T-helper 2 cell treated with Interferon-gamma antibody and Interleukin-4, amounts not matched to agents 5 μg/mL and 100 μg/mL, for 36 hours (primary cell): ENCODE results near the gene NKAIN2.

ENCODE experiments used
- DNase-seq: peaks from one replicate; pipeline ENCODE4 v3.0.0; 2021; ENCODE audit warnings: low spot score
- H3K27ac Mint-ChIP-seq: one replicate; pipeline ENCODE4 v1.8.0; 2021; ENCODE audit warnings: mild to moderate bottlenecking, mixed read lengths
- H3K27me3 Mint-ChIP-seq: one replicate; pipeline ENCODE4 v1.8.0; 2021; ENCODE audit warnings: low read depth, mixed read lengths
- H3K36me3 Mint-ChIP-seq: one replicate; pipeline ENCODE4 v1.8.0; 2021; ENCODE audit warnings: low read depth, mixed read lengths
- H3K4me1 Mint-ChIP-seq: one replicate; pipeline ENCODE4 v1.8.0; 2021; ENCODE audit warnings: low read depth, mixed read lengths
- H3K4me3 Mint-ChIP-seq: one replicate; pipeline ENCODE4 v1.8.0; 2022; ENCODE audit warnings: mild to moderate bottlenecking, moderate library complexity, mixed read lengths
- H3K9me3 Mint-ChIP-seq: one replicate; pipeline ENCODE4 v1.8.0; 2021; ENCODE audit warnings: mixed read lengths

NKAIN2 gene

DNA sequence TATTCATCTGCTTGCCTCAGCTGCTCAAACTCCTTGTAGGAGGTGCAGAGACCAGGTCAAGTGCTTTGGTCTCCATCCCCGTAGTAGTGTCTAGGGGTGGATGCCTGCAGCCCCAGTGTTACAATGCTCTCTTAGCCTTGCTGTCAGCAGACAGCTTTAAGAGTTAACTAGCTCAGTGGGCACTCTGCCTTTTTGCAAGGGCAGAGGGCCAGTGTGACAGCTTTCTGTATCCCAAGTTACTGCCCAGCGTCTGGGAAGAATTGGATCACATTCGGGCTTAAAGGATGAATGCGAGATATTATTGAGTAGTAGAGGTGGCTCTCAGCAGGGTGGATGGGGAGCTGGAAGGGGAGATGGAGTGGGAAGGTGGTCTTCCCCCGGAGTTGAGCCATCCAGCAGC lies 818.7 kb downstream of the NKAIN2 start:
- Mint-ChIP-seq H3K36me3 (no peaks in the 10 kb centered on the region), H3K9me3 (no peaks in the 10 kb centered on the region), H3K4me3 (no peak overlapping the region), H3K27me3 (no peaks in the 10 kb centered on the region), H3K27ac (no peak overlapping the region), H3K4me1 (no peaks in the 10 kb centered on the region)
- no peak for DNase-seq

DNA sequence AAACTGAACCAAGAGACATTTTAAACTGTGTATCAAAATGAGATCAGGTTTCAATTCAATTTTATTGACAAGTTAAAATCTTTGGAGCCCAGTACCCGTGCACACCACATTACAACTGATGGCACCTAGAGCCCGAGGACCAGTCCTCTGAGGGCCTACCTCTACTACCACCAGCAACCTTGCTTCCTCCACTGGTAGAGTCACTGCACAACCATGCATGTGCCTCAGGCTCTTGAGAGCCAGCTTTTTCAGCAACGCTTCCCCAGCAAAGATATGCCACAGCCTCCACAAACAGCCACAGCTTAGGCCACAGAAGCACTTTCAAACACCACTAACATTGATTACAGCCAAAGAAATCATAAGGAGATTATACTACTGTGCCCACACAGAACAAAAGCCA lies 830.0 kb downstream of the NKAIN2 start:
- Mint-ChIP-seq H3K27ac (no peak overlapping the region), H3K4me1 (no peaks in the 10 kb centered on the region), H3K27me3 (no peaks in the 10 kb centered on the region), H3K9me3 (no peaks in the 10 kb centered on the region), H3K4me3 (no peak overlapping the region), H3K36me3 (no peaks in the 10 kb centered on the region)
- no peak for DNase-seq

DNA sequence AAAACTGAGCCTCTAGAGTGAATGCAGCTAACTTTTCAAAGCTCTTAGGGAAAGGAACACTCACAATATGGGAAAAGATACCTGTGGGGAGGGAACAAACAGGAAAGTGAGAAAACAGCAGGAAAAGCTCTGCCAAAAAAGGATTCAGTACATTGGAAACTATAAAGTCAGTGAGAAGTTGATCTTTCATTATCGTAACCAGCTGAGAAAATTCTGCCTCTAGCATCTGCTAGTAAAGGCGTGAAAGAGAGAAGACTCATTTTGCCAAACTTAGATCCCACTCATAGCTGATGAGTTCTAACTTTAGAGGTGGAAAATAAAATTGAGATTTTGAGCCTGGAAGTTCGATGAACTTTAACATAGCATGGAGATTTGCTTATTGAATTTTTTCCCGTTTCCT lies 836.8 kb downstream of the NKAIN2 start:
- no peaks in the 10 kb centered on the region for H3K36me3 Mint-ChIP-seq
- no peaks in the 10 kb centered on the region for H3K27me3 Mint-ChIP-seq
- H3K9me3 Mint-ChIP-seq: no peaks in the 10 kb centered on the region
- no peak for DNase-seq
- no peak overlapping the region for H3K4me3 Mint-ChIP-seq
- H3K4me1 Mint-ChIP-seq: no peaks in the 10 kb centered on the region
- H3K27ac Mint-ChIP-seq: no peak overlapping the region

DNA sequence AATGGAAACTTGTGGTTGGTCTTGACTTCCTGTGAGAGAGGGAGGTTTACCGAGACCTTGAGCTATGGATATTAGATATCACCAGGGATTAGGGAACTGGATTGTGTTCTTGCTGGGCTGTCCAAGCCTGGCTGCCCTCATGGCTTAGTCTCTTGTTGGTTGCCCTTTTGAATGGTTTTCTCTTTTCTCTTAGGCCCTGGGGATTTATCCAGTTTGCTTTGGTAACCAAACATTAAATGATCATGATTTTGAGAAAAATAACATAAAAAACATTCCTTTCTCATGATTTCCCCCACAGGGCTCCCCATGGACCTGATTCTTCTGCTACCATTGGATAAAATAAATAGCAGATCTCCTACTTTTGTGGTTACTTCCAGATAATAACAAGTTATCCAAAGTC lies 852.2 kb downstream of the NKAIN2 start:
- H3K9me3 Mint-ChIP-seq: no peaks in the 10 kb centered on the region
- H3K36me3 Mint-ChIP-seq: no peaks in the 10 kb centered on the region
- H3K4me3 Mint-ChIP-seq: no peak overlapping the region
- H3K4me1 Mint-ChIP-seq: no peaks in the 10 kb centered on the region
- H3K27me3 Mint-ChIP-seq: no peaks in the 10 kb centered on the region
- no peak overlapping the region for H3K27ac Mint-ChIP-seq
- DNase-seq: no peak

DNA sequence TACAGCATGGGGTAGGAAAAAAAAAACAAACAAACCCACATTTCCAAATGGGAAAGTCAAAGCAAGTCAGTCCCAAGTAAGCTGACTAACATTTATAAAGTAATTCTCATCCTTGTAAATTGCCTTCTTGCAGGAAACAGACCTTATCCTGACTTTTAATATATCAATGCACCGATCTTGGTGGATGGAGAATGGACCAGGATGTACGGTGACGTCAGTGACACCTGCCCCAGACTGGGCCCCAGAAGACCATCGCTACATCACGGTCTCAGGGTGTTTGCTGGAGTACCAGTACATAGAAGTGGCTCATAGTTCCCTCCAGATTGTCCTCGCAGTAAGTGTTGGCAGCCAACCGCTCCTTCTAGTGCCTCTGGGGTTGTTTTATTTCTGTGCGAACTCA lies 854.4 kb downstream of the NKAIN2 start:
- no peak overlapping the region for H3K4me3 Mint-ChIP-seq
- H3K9me3 Mint-ChIP-seq: no peaks in the 10 kb centered on the region
- no peak for DNase-seq
- no peak overlapping the region for H3K27ac Mint-ChIP-seq
- H3K36me3 Mint-ChIP-seq: no peaks in the 10 kb centered on the region
- no peaks in the 10 kb centered on the region for H3K4me1 Mint-ChIP-seq
- H3K27me3 Mint-ChIP-seq: no peaks in the 10 kb centered on the region

DNA sequence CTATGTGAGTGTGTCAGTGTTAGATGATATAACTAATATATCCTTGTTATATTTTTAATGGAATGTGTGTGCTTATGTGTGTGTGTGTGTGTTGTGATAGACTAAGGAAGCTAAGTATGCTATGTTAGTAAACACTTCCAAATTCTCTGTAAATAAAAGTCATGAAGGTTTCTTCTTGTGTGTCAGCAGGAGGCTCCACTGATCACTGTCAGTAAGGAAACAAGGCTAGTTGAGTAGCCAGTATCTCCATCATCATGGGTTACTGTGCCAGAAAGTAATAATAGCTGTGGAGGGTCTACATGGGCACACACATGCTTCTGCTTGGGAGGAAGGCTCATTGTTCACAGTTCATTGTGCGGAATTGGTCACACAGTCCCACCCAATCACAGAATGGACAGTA lies 855.8 kb downstream of the NKAIN2 start:
- Mint-ChIP-seq H3K27me3 (no peaks in the 10 kb centered on the region), H3K36me3 (no peaks in the 10 kb centered on the region), H3K27ac (no peak overlapping the region), H3K9me3 (no peaks in the 10 kb centered on the region), H3K4me1 (no peaks in the 10 kb centered on the region), H3K4me3 (no peak overlapping the region)
- no peak for DNase-seq

DNA sequence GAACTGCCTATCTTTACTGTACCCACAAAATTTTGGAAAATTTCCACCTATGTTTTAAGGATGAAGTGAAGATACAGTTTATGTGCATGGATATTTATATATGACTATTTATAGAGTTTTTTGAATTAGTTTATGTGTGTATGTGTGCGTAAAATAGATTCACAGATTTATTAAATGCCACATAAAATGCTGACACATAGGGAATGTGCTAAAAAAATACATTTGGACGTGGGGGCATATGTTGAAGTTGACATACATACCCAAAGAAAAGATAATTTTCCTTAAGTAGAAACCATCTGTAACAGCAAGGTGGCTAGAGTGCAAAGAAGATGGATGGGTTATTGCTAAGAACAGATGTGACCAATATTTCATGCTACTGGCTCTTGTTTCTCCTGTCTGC lies 856.5 kb downstream of the NKAIN2 start:
- H3K36me3 Mint-ChIP-seq: no peaks in the 10 kb centered on the region
- DNase-seq: no peak
- no peaks in the 10 kb centered on the region for H3K4me1 Mint-ChIP-seq
- H3K27me3 Mint-ChIP-seq: no peaks in the 10 kb centered on the region
- H3K4me3 Mint-ChIP-seq: no peak overlapping the region
- H3K9me3 Mint-ChIP-seq: no peaks in the 10 kb centered on the region
- no peak overlapping the region for H3K27ac Mint-ChIP-seq

DNA sequence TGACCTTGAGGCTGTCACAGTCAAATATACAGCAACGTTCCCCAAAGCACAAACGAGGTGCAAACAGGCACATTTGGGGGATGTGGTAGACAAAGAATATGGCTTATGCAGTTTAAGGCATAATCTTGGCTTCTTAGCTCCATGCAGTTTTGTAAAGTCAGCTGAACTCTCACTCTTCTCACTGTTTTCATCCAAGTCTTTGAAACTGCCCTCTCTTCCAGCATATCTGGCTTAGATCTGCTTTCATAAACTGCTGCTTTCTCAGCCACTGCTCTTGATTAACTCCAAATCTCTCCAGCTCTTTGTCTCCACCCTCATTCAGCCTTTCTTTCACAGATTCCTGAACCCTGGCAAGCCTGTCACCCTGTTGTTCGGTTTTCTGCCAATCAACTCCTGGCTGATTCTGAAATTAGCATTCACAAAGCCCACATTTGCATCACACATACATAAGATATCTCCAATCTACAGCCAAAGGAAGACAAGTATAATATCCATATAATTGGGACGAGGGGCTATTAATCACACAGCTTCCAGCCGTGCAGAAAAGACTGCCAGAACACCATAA lies 857.5 kb downstream of the NKAIN2 start:
- H3K9me3 Mint-ChIP-seq: no peaks in the 10 kb centered on the region
- no peaks in the 10 kb centered on the region for H3K4me1 Mint-ChIP-seq
- no peaks in the 10 kb centered on the region for H3K36me3 Mint-ChIP-seq
- no peak overlapping the region for H3K27ac Mint-ChIP-seq
- H3K27me3 Mint-ChIP-seq: no peaks in the 10 kb centered on the region
- DNase-seq: no peak
- H3K4me3 Mint-ChIP-seq: no peak overlapping the region

DNA sequence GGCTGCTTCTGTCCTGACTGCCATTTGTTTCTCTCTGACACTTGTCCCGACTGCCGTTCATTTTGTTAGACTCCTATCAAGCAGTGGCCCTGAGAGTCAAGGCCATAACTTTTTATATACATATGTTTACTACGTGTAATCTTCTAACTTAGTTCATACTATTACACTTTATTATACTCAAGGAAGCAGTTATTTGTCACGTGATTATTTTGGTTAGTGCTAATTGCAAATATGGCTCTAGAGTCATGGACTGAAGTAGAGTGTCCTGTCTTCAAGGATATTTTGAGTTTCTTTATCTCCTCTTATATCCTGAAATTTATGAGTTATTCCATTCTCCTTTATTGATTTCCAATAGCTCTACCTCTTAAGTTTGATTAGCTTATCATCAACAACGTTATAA lies 864.4 kb downstream of the NKAIN2 start:
- H3K9me3 Mint-ChIP-seq: peaks cover 6% of the 10 kb centered on the region
- no peak overlapping the region for H3K4me3 Mint-ChIP-seq
- no peaks in the 10 kb centered on the region for H3K36me3 Mint-ChIP-seq
- no peaks in the 10 kb centered on the region for H3K27me3 Mint-ChIP-seq
- no peak for DNase-seq
- no peaks in the 10 kb centered on the region for H3K4me1 Mint-ChIP-seq
- no peak overlapping the region for H3K27ac Mint-ChIP-seq

DNA sequence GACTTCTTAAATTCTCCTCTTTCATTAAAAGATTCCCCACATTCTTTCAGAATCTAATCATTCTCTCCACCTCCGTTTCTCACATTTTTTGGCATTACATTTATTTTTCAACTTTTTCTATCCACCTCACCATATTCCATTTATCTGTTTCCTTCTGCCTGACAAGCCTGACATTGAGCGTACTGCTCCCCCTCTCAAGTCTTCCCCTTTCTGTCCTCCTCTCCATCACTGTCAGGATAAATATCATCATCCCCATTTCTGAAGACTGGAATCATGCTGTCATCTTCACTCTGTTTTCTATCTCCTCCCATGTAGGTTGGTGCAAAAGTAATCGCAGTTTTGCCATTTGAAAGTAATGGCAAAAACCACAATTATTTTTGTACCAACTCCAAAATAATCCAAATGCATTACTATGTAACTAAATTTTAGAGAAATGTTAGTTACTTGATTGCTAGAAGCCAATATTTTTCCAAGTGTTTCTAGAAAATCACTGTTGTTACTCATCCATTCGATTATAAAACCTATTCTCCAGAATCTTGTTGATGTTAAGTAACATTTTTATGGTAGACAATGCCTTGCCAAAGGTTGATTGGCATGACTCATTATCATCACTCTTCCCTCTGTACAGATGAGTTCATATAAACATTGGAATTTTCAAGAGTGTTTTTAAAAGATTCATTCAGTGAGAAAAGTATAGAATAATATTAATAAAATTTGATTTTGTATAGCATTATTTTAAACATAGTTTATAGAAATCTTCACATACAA lies 866.2 kb downstream of the NKAIN2 start:
- H3K27me3 Mint-ChIP-seq: no peaks in the 10 kb centered on the region
- no peaks in the 10 kb centered on the region for H3K36me3 Mint-ChIP-seq
- DNase-seq: no peak
- H3K4me3 Mint-ChIP-seq: no peak overlapping the region
- H3K4me1 Mint-ChIP-seq: no peaks in the 10 kb centered on the region
- H3K27ac Mint-ChIP-seq: no peak overlapping the region
- H3K9me3 Mint-ChIP-seq: peaks cover 14% of the 10 kb centered on the region

DNA sequence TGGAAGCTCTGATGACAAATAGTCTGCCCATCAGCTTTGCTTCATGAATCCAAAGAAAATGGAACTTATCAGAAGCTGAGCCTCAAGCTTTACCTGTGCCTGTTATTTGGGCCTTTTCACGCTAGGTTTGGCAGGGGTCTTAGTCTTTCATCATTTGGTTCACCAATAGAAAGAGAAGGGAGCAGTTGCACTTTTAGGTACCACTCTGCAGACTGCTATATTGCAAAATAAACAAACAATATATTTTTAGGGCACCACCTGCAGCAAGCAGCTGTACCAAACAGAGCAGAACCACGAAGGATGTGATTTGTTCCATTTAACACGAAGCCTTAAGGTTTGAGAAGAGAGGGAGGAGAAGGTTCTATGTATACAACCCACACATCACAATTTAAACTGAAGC lies 867.1 kb downstream of the NKAIN2 start:
- DNase-seq: no peak
- H3K36me3 Mint-ChIP-seq: no peaks in the 10 kb centered on the region
- H3K27me3 Mint-ChIP-seq: no peaks in the 10 kb centered on the region
- H3K4me3 Mint-ChIP-seq: no peak overlapping the region
- H3K9me3 Mint-ChIP-seq: peaks cover 18% of the 10 kb centered on the region
- H3K4me1 Mint-ChIP-seq: no peaks in the 10 kb centered on the region
- H3K27ac Mint-ChIP-seq: no peak overlapping the region

DNA sequence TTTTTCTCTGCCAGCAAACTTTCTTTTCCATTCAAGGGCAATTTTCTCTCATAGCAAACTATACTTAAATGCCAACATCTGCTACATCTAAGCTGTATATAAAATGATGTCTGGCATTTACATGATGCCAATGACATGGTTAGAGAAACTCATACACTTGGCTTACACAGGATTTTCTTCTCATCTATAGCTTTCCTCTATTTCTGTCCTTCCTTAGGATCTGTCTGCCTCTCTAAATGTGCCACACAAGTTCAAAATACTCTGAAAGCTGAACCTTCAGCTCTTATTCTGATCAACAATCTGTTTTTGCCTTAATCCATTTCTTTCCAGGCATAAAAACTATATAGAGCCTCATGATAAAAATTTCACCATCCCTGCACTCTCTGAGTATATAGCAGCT lies 867.7 kb downstream of the NKAIN2 start:
- H3K27ac Mint-ChIP-seq: no peak overlapping the region
- peaks cover 23% of the 10 kb centered on the region for H3K9me3 Mint-ChIP-seq
- H3K4me1 Mint-ChIP-seq: no peaks in the 10 kb centered on the region
- no peak overlapping the region for H3K4me3 Mint-ChIP-seq
- no peaks in the 10 kb centered on the region for H3K36me3 Mint-ChIP-seq
- no peaks in the 10 kb centered on the region for H3K27me3 Mint-ChIP-seq
- no peak for DNase-seq

DNA sequence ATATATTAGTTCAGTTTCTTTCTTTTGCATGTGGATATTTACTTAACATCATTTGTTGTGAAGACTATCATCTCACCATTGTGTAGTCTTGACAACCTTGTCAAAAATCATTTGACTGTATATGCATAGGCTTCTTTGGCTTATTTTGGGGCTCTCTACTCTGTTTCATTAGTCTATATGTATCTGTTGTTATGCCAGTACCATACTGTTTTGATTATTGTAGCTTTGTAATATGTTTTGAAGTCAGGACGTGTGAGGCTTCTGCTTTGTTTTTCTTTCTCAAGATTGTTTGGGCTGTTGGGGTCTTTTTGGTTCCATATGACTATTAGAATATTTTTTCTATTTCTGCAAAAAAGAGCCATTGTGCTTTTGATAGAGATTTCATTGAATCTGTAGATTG lies 870.4 kb downstream of the NKAIN2 start:
- peaks cover 42% of the 10 kb centered on the region for H3K9me3 Mint-ChIP-seq
- H3K27me3 Mint-ChIP-seq: no peaks in the 10 kb centered on the region
- H3K36me3 Mint-ChIP-seq: no peaks in the 10 kb centered on the region
- DNase-seq: no peak
- no peak overlapping the region for H3K27ac Mint-ChIP-seq
- H3K4me3 Mint-ChIP-seq: no peak overlapping the region
- H3K4me1 Mint-ChIP-seq: no peaks in the 10 kb centered on the region

DNA sequence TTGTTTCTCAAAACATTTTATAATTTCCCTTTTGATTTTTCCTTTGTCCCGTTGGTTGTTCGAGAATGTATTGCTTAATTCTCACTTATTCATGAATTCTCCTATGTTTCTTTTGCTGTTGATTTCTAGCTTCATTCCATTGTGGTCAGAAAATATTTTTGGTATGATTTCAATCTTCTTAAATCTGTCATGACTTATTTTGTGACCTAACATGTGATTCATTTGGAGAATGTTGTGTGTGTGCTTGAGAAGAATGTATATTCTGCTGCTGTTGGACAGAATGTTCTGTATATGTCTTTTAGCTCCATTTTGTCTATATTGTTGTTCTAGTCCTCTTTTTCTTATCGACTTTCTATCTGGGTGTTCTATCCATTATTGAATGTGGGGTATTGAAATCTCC lies 872.4 kb downstream of the NKAIN2 start:
- Mint-ChIP-seq H3K4me3 (no peak overlapping the region), H3K9me3 (peaks cover 42% of the 10 kb centered on the region), H3K36me3 (no peaks in the 10 kb centered on the region), H3K4me1 (no peaks in the 10 kb centered on the region), H3K27me3 (no peaks in the 10 kb centered on the region), H3K27ac (no peak overlapping the region)
- DNase-seq: no peak

DNA sequence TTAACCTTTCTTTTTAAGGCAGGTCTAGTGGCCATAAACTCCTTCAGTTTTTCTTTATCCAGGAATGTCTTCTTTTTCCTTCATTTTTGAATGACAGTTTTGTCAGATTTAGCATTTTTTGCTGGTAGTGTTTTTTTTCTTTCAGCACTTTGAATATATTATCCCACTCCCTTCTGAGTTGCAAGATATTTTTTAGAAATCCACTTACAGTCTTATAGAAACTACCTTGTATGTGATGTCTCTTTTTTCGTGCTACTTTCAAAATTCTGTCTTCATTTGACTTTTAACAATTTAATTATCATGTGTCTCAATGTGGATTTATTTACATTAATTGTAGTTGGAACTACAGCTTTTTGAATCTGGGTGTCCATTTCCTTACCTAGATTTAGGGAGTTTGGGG lies 874.2 kb downstream of the NKAIN2 start:
- no peak for DNase-seq
- Mint-ChIP-seq H3K9me3 (peaks cover 42% of the 10 kb centered on the region), H3K4me3 (no peak overlapping the region), H3K36me3 (no peaks in the 10 kb centered on the region), H3K4me1 (no peaks in the 10 kb centered on the region), H3K27ac (no peak overlapping the region), H3K27me3 (no peaks in the 10 kb centered on the region)
